ENCODE data around the gene SEC14L2.
A peak's percentile ranks its signal among the peaks of the same experiment; 100 is the strongest.
"Not testable (repeated sequence)": the region's sequence is repeated elsewhere in the genome, so short reads cannot be mapped to it uniquely, and the experiment has no call there.

Gene SEC14L2

DNA sequence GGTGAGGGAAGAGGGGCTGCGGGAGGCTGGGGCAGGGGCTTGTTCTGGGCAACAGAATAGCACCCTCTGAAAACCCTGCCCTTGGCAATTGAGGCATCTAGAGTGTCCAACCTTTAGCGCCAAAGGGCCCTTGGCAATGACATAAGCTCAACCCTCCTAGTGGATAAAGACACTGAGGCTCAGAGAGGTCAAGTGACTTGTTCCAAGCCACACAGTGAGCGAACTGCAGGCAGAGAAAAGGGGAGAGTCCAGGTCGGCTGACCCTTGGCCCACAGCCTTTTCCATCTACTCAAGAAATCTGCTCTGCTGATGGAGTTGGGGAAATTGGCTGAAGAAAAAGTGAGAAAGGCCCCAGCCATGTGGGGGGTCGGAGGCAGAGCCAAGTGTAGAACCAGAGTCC, 2.9 kb downstream of the SEC14L2 start:
- in situ Hi-C loops (cut with HindIII; ENCODE audit: low pct_ligation_motif_present, low pct_unique_long_range_greater_than_20kb, low sequenced_read_pairs): no loop called here
- no peak for DNase-seq

- in situ Hi-C loops (cut with HindIII; ENCODE audit: low pct_ligation_motif_present, low pct_unique_long_range_greater_than_20kb, low sequenced_read_pairs): no loop called here
- no peak for DNase-seq
These were observed 3.3 kb downstream of the SEC14L2 start for GRCh38 chr22:30400159-30400558.

DNA sequence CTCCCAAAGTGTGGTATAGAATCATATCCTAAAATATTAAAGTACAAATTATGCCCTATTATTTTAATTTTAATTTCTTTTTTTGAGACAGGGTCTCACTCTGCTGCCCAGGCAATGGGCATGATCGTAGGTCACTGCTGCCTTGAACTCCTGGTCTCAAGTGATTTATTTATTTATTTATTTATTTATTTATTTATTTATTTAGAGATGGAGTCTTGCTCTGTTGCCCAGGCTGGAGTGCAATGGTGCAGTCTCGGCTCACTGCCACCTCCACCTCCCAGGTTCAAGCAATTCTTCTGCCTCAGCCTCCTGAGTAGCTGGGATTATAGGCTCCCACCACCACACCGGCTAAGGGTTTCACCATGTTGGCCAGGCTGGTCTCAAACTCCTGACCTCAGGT, 4.2 kb downstream of the SEC14L2 start:
- DNase-seq; in situ Hi-C loops (cut with HindIII; ENCODE audit: low pct_ligation_motif_present, low pct_unique_long_range_greater_than_20kb, low sequenced_read_pairs): not testable (repeated sequence)

- DNase-seq: no peak
- in situ Hi-C loops (cut with HindIII; ENCODE audit: low pct_ligation_motif_present, low pct_unique_long_range_greater_than_20kb, low sequenced_read_pairs): no loop called here
These were observed 5.4 kb downstream of the SEC14L2 start for GRCh38 chr22:30402028-30402765.

GRCh38 chr22:30402766-30403104, 5.9 kb downstream of the SEC14L2 start:
- DNase-seq; in situ Hi-C loops (cut with HindIII; ENCODE audit: low pct_ligation_motif_present, low pct_unique_long_range_greater_than_20kb, low sequenced_read_pairs): not testable (repeated sequence)

- DNase-seq: no peak
- in situ Hi-C loops (cut with HindIII; ENCODE audit: low pct_ligation_motif_present, low pct_unique_long_range_greater_than_20kb, low sequenced_read_pairs): no loop called here
These were observed 7.5 kb downstream of the SEC14L2 start for GRCh38 chr22:30404307-30404706.

DNA sequence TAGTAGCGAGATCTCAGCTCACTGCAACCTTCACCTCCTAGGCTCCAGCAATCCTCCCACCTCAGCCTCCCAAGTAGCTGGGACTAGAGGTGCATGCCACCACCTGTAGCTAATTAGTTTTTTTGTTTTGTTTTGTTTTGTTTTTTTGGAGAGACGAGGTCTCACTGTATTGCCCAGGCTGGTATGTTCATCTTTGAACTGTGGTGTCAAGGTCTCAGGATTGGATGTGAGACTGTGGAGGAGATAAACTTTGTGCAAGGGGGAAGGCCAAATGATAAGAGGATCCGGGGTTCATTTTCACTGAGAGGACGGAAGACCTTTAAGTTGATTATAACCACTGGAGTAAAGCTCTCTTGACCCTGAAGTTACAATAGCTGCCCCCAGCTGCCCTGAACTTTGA, 8.9 kb downstream of the SEC14L2 start:
- in situ Hi-C loops (cut with HindIII; ENCODE audit: low pct_ligation_motif_present, low pct_unique_long_range_greater_than_20kb, low sequenced_read_pairs): no loop called here
- no peak for DNase-seq

DNA sequence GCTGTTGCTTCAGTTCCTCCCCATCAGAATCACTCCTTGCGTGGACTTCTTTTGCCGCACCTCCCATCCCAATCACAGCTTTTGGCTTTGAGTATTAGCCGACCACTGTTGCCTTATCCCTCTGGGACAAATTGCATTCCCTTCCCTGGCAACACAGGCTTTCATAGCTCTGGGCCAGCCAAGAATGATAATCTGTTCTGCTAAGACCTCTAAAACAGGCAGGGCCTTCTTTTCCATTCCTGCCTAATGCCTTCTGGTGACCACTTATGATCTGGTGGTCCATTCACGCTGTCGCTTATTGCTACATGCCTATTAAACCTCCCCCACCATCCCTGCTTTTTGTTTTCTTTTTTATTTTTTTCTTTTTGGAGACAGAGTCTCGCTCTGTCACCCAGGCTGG, 9.6 kb downstream of the SEC14L2 start:
- no peak for DNase-seq
- in situ Hi-C loops (cut with HindIII; ENCODE audit: low pct_ligation_motif_present, low pct_unique_long_range_greater_than_20kb, low sequenced_read_pairs): no loop called here

DNA sequence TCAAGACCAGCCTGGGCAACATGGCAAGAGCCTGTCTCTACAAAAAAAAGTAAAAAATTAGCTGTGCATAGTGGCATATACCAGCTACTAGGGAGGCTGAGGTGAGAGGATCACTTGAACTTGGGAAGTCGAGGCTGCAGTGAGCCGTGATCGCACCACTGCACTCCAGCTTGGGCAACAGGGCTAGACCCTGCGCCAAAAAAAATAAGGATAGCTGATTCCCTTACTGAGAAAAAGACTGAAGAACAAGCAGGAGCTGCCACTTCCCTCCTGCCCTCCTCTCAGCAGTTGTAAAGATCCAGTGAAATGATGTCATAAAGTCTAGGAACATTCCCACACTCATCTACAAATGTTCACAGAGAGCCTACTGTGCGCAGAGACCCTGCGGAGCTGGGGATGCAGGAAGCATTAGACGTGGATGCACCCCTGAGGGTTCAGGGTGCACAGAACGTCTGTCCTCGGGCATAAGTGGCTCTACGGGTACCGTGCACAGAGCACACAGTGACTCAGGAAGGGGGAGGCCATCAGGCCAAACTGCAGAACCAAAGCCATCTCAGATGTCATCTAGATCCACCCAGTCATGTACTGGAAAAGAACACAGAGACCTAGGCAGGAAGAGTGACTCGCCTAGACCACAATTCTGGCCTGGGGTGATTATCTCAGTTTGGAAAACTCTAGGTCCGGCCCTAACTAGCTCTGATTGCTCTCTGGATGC, 11.7 kb downstream of the SEC14L2 start:
- peak; percentile 41 for DNase-seq
- in situ Hi-C loops (cut with HindIII; ENCODE audit: low pct_ligation_motif_present, low pct_unique_long_range_greater_than_20kb, low sequenced_read_pairs): no loop called here

- no peak for DNase-seq
- in situ Hi-C loops (cut with HindIII; ENCODE audit: low pct_ligation_motif_present, low pct_unique_long_range_greater_than_20kb, low sequenced_read_pairs): no loop called here
These were observed 15.0 kb downstream of the SEC14L2 start for GRCh38 chr22:30411780-30412179.

GRCh38 chr22:30413001-30413400, 16.2 kb downstream of the SEC14L2 start:
- DNase-seq: no peak
- in situ Hi-C loops (cut with HindIII; ENCODE audit: low pct_ligation_motif_present, low pct_unique_long_range_greater_than_20kb, low sequenced_read_pairs): no loop called here

- DNase-seq: no peak
- in situ Hi-C loops (cut with HindIII; ENCODE audit: low pct_ligation_motif_present, low pct_unique_long_range_greater_than_20kb, low sequenced_read_pairs): no loop called here
These were observed 17.1 kb downstream of the SEC14L2 start for GRCh38 chr22:30413745-30414524.

DNA sequence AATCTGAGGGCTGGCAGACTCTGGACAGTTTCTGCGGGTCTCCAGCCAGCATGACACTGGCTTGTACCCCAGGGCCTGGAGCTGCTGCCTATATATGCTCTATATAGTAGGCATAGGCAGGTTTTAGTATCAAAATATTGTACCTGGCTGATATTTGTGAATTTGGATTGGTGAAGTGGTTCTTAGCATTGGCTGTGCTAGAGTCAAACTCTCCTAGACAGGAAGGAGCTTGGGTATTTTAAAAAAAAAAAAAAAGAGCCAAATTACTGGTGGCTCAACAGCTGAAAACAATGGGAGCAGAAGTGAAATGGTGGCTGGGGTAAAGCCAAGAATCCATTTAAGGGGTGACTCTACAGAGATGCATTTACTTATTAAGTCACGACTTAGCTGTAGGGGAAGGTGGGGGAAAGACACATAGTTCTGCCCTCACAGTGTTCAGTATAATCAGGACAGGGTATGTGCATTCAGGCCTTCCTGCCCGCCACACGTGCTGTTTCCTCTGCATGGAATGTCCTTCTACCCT, 17.8 kb downstream of the SEC14L2 start:
- in situ Hi-C loops (cut with HindIII; ENCODE audit: low pct_ligation_motif_present, low pct_unique_long_range_greater_than_20kb, low sequenced_read_pairs): no loop called here
- no peak for DNase-seq

DNA sequence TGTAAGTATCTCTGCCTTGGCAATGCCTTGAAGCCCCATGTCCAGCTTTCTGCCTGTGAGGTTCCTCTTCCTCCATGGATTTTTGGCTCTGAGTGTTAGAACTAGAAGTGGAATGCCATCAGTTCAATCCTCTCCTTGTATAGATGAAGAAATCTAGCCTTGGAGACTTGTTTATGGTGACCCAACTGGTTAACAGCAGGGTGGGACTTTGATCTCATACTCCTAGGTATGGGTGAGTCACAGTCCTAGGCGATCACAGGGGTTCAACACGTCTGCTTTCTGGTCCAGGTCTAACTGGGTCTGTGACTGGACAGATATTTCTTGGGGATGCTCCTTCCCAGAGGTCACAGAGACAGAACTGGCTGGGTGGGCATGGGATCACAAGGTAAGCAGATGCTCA, 19.6 kb downstream of the SEC14L2 start:
- in situ Hi-C loops (cut with HindIII; ENCODE audit: low pct_ligation_motif_present, low pct_unique_long_range_greater_than_20kb, low sequenced_read_pairs): no loop called here
- no peak for DNase-seq

- in situ Hi-C loops (cut with HindIII; ENCODE audit: low pct_ligation_motif_present, low pct_unique_long_range_greater_than_20kb, low sequenced_read_pairs): no loop called here
- DNase-seq: no peak
These were observed 20.0 kb downstream of the SEC14L2 start for GRCh38 chr22:30416837-30417236.

- DNase-seq: no peak
- in situ Hi-C loops (cut with HindIII; ENCODE audit: low pct_ligation_motif_present, low pct_unique_long_range_greater_than_20kb, low sequenced_read_pairs): no loop called here
These were observed 23.7 kb downstream of the SEC14L2 start for GRCh38 chr22:30420347-30421125.

DNA sequence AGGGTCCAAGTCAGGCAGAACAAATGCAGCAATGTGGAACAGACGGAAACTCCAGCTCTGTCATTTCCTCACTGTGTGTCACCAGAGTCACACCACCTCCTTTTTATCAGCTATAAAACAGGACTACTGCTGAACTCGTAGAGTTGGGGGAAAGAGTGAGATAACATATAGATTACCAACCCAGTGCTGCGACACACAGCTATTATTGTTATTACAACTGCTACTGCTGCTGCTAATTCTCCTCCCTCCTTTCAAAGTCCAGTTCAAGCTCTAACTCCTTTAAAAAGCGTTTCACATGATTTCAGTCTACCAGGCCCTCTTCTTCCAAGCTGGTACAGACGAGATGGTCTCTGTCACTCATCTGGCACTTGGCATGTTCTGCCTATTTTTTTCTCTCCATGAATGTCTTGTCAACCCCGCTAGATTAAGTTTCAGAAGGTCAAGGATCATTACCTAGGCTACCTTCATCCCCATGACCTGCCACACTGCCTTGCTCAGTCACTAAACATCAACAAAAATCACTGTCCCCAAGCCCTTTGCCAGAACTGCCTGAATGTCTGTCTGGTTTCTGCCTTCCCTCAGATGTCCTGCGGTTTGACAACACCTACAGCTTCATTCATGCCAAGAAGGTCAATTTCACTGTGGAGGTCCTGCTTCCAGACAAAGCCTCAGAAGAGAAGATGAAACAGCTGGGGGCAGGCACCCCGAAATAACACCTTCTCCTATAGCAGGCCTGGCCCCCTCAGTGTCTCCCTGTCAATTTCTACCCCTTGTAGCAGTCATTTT, 25.1 kb downstream of the SEC14L2 start:
- no peak for DNase-seq
- in situ Hi-C loops (cut with HindIII; ENCODE audit: low pct_ligation_motif_present, low pct_unique_long_range_greater_than_20kb, low sequenced_read_pairs): no loop called here

Data from ACHN (cell line).